AG09309 (cell line): Measurements from ENCODE around the gene MBNL1.
"Not testable (repeated sequence)": the region's sequence is repeated elsewhere in the genome, so short reads cannot be mapped to it uniquely, and the experiment has no call there.

Source experiments
- DNase-seq: peaks from one replicate; pipeline ENCODE4 v3.0.0-alpha.2; 2010; ENCODE audit warnings: low read depth
- H3K4me3 ChIP-seq: 2 replicates; pipeline ENCODE4 v1.5.1; 2011; ENCODE audit warnings: mild to moderate bottlenecking, low read depth, low read length, moderate library complexity; ENCODE audit not compliant: control insufficient read depth
- CTCF ChIP-seq: IDR thresholded peaks from 2 replicates; pipeline ENCODE4 v1.5.1; 2011; ENCODE audit warnings: mild to moderate bottlenecking, low read depth, low read length, inconsistent platforms; ENCODE audit not compliant: insufficient read depth, control insufficient read depth; ENCODE audit errors: missing control alignments

The MBNL1 gene

GRCh38 chr3:152365766-152366593 lies 97.3 kb downstream of the MBNL1 start:
- no peak overlapping the region for H3K4me3 ChIP-seq
- no peak for TF ChIP-seq CTCF
- DNase-seq = no peak

GRCh38 chr3:152367192-152367591 lies 98.5 kb downstream of the MBNL1 start:
- H3K4me3 ChIP-seq, DNase-seq: not testable (repeated sequence)

GRCh38 chr3:152372633-152373032 lies 103.9 kb downstream of the MBNL1 start:
- not testable (repeated sequence) for DNase-seq, H3K4me3 ChIP-seq

GRCh38 chr3:152373379-152373778 lies 104.7 kb downstream of the MBNL1 start:
- H3K4me3 ChIP-seq = no peak overlapping the region
- no peak for TF ChIP-seq CTCF
- no peak for DNase-seq

- no peak for TF ChIP-seq CTCF
- no peak for DNase-seq
- no peak overlapping the region for H3K4me3 ChIP-seq
Observed at GRCh38 chr3:152374262-152374990, 105.7 kb downstream of the MBNL1 start.

- TF ChIP-seq CTCF = no peak
- no peak overlapping the region for H3K4me3 ChIP-seq
- DNase-seq = no peak
Observed at GRCh38 chr3:152375546-152375945, 106.8 kb downstream of the MBNL1 start.

GRCh38 chr3:152376351-152377183 lies 107.8 kb downstream of the MBNL1 start:
- H3K4me3 ChIP-seq = no peak overlapping the region
- TF ChIP-seq CTCF = no peak
- no peak for DNase-seq
